Stimulated activated CD4-positive, alpha-beta T cell treated with anti-CD3 and anti-CD28 coated beads, Interleukin-15, amount 100 ng/mL, for 48 hours (primary cell): ENCODE measurements around the gene DEPDC1B.
"Not testable (repeated sequence)": the region's sequence is repeated elsewhere in the genome, so short reads cannot be mapped to it uniquely, and the experiment has no call there.

Experiments
- DNase-seq, 2 donors: peaks; one replicate each; pipeline ENCODE4 v3.0.0-alpha.2; 2020; ENCODE audit warnings: low read depth in 2 of 2

DEPDC1B gene

GRCh38 chr5:60699609-60700415 is at the start of gene DEPDC1B:
Gene DEPDC1B, minus strand, starts transcription at chr5:60700166. Its CDS starts 73 bp downstream, at chr5:60700093.
- peak; percentile 76 to 86 for DNase-seq

- DNase-seq: no peak
Observed at GRCh38 chr5:60744682-60745081, 44.7 kb upstream of the DEPDC1B start.

- DNase-seq: no peak
Observed at GRCh38 chr5:60743511-60744314, 43.7 kb upstream of the DEPDC1B start.

GRCh38 chr5:60740322-60740721 is 40.4 kb upstream of the DEPDC1B start:
- DNase-seq: no peak

- no peak for DNase-seq
Observed at GRCh38 chr5:60738933-60739332, 39.0 kb upstream of the DEPDC1B start.

- no peak for DNase-seq
Observed at GRCh38 chr5:60738461-60738860, 38.5 kb upstream of the DEPDC1B start.

- not testable (repeated sequence) for DNase-seq
Observed at GRCh38 chr5:60730858-60731257, 30.9 kb upstream of the DEPDC1B start.

- DNase-seq: no peak
Observed at GRCh38 chr5:60727033-60727679, 27.2 kb upstream of the DEPDC1B start.

GRCh38 chr5:60724126-60724525 is 24.2 kb upstream of the DEPDC1B start:
- DNase-seq: no peak

GRCh38 chr5:60722416-60722815 is 22.4 kb upstream of the DEPDC1B start:
- DNase-seq: no peak

GRCh38 chr5:60719329-60719728 is 19.4 kb upstream of the DEPDC1B start:
- no peak for DNase-seq

GRCh38 chr5:60718166-60718892 is 18.4 kb upstream of the DEPDC1B start:
- no peak for DNase-seq

- not testable (repeated sequence) for DNase-seq
Observed at GRCh38 chr5:60715201-60715928, 15.4 kb upstream of the DEPDC1B start.

- DNase-seq: no peak
Observed at GRCh38 chr5:60712950-60713349, 13.0 kb upstream of the DEPDC1B start.

- DNase-seq: not testable (repeated sequence)
Observed at GRCh38 chr5:60711892-60712291, 11.9 kb upstream of the DEPDC1B start.

GRCh38 chr5:60710362-60710761 is 10.4 kb upstream of the DEPDC1B start:
- no peak for DNase-seq

GRCh38 chr5:60705144-60705543 is 5.2 kb upstream of the DEPDC1B start:
- DNase-seq: no peak

GRCh38 chr5:60703944-60704343 is 4.0 kb upstream of the DEPDC1B start:
- DNase-seq: no peak

- DNase-seq: no peak
Observed at GRCh38 chr5:60701321-60701968, 1.5 kb upstream of the DEPDC1B start.

- DNase-seq: no peak
Observed at GRCh38 chr5:60700416-60700757, 421 bp upstream of the DEPDC1B start.

GRCh38 chr5:60699288-60699608 is 718 bp downstream of the DEPDC1B start:
- no peak for DNase-seq
